Immature natural killer cell (primary cell): ENCODE results near the gene ZNF512B. TPM values are rescaled to one million over a fixed set of nuclear protein-coding genes. Genes with fewer than 3 reads are reported as not detected.
"Not testable (repeated sequence)": the region's sequence is repeated elsewhere in the genome, so short reads cannot be mapped to it uniquely, and the experiment has no call there.

Source experiments
- DNase-seq, 3 donors: peaks; one replicate each; pipeline ENCODE4 v3.0.0; 2022; ENCODE audit warnings: mixed read lengths in 1 of 3
- H3K27ac Mint-ChIP-seq, 6 donors: one replicate each; pipeline ENCODE4 v1.8.0; 2020; ENCODE audit warnings: mixed read lengths in 6 of 6, mild to moderate bottlenecking in 5 of 6, inconsistent platforms in 4 of 6, moderate library complexity in 3 of 6
- H3K27me3 Mint-ChIP-seq, 3 donors: one replicate each; pipeline ENCODE4 v1.8.0; 2020 to 2021; ENCODE audit warnings: low read depth in 3 of 3, mild to moderate bottlenecking in 3 of 3, mixed read lengths in 3 of 3, moderate library complexity in 3 of 3, inconsistent platforms in 1 of 3
- H3K36me3 Mint-ChIP-seq, 3 donors: one replicate each; pipeline ENCODE4 v1.8.0; 2020; ENCODE audit warnings: mixed read lengths in 3 of 3, inconsistent platforms in 2 of 3, mild to moderate bottlenecking in 2 of 3
- H3K4me1 Mint-ChIP-seq, 2 donors: one replicate each; pipeline ENCODE4 v1.8.0; 2020; ENCODE audit warnings: inconsistent platforms in 2 of 2, mild to moderate bottlenecking in 2 of 2, mixed read lengths in 2 of 2, moderate library complexity in 1 of 2
- H3K4me3 Mint-ChIP-seq, 5 donors: one replicate each; pipeline ENCODE4 v1.8.0; 2020; ENCODE audit warnings: mild to moderate bottlenecking in 5 of 5, mixed read lengths in 5 of 5, inconsistent platforms in 3 of 5, moderate library complexity in 3 of 5
- H3K9me3 Mint-ChIP-seq, 6 donors: one replicate each; pipeline ENCODE4 v1.8.0; 2020; ENCODE audit warnings: mild to moderate bottlenecking in 6 of 6, mixed read lengths in 6 of 6, inconsistent platforms in 4 of 6, moderate library complexity in 3 of 6
- polyA plus RNA-seq, 3 donors: library from polyadenylated mRNA; unstranded; fragments of 300-500 nt; fragmentation: Illumina TruSeq; gene quantifications; one replicate each; pipeline ENCODE4 v1.2.3, GENCODE V29; 2021

Gene ZNF512B
- polyA plus RNA-seq, 3 donors from 2014 or later: 0.36 to 0.63 TPM; not detected in 1

DNA sequence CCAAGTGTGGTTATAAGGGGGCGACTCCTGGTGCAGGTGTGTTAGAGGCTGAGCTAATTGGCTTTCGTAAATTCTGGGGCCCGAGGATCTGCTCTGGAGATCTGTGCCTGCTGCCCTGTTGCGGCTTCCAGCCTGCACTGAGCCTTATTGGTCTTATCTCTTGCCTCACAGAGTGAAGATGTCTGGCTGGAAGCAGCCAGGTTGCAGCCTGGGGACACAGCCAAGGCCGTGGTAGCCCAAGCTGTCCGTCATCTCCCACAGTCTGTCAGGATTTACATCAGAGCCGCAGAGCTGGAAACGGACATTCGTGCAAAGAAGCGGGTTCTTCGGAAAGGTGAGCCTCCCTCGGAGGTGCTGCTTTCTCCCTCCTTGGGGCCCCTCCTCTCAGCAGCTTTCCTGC lies 31.2 kb upstream of the ZNF512B start:
- H3K36me3 Mint-ChIP-seq: peaks cover 15 to 34% (median 16%) of the 10 kb centered on the region in 3 donors
- H3K4me3 Mint-ChIP-seq: no peak overlapping the region
- no peaks in the 10 kb centered on the region for H3K9me3 Mint-ChIP-seq
- H3K4me1 Mint-ChIP-seq: peaks cover 2 to 7% of the 10 kb centered on the region in 2 donors
- H3K27ac Mint-ChIP-seq: no peak overlapping the region
- peaks cover 0 to 2% (median 2%) of the 10 kb centered on the region in 3 donors for H3K27me3 Mint-ChIP-seq
- no peak for DNase-seq

DNA sequence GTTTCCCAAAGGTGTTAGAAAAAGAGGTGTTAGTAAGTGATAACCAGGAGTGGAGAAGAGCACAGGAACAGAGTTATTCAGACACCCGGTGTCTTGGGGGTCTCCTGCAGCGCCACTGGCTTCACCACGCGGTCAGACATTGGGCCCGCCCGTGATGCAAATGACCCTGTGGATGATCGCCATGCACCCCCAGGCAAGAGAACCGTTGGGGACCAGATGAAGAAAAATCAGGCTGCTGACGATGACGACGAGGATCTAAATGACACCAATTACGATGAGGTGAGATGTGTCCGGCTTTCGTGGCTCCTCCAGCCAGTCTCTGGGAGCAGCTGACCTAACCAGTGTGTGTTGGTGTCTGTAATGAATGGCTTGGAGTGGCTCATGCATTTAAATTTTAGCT lies 13.2 kb upstream of the ZNF512B start:
- Mint-ChIP-seq H3K36me3 (peaks cover 13 to 31% (median 14%) of the 10 kb centered on the region in 3 donors), H3K27me3 (peaks cover 0 to 15% (median 4%) of the 10 kb centered on the region in 3 donors), H3K9me3 (no peaks in the 10 kb centered on the region), H3K4me1 (peaks cover 44 to 53% of the 10 kb centered on the region in 2 donors), H3K27ac (peak overlapping the region in 4 of 6 donors; percentile 27 to 83 (median 60)), H3K4me3 (peak overlapping the region; percentile 27 to 72 (median 53))
- no peak for DNase-seq

DNA sequence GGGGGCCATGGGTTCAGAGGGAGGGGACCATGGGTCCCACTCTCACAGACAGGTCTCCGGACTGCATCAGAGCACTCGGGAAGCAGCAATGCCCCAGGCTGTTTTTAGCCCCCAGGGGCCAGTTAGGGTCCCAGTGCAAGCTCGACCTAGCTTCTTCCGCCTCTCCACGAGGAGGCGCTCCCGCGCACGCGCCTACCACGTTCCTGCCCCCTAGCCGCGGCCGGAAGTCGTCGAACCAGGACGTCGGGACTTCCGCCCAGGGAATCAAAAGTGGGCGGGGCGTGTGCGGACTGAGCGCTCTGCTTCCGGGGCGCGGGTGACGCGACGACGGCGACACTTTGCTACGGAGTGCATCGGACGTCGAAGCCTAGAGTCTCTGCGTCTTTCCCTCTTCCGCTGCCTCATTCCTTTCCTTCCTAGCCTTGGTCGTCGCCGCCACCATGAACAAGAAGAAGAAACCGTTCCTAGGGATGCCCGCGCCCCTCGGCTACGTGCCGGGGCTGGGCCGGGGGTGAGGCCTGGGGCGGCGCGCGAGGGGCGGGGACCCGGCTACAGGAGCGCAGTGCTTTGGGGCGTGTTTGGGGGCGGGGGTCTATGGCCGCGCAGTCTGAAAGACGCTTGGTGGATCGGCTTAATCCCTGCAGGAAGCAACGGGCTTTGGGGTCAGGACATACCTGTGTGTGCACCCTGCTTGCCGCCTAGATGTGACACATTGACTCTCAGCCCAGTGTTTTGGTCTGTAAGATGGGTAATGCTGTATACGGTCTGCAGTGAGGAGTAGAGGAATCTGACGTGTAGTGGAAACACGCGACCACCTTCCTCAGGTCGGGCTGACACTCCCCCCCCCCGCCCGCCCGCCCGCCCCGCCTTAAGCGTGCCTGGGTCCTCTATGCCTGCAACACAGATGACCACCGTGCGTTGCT lies 11.3 kb upstream of the ZNF512B start, which contains the start of gene PRPF6:
Gene PRPF6 (plus strand): TSS at position 327 of the 923 bp plus-strand sequence. CDS start 114 bp downstream, at position 441.
- DNase-seq: peak; percentile 93 to 96 (median 96)
- Mint-ChIP-seq H3K27me3 (peaks cover 0 to 15% (median 4%) of the 10 kb centered on the region in 3 donors), H3K9me3 (no peaks in the 10 kb centered on the region), H3K4me3 (peak within 1 kb of the TSS; percentile 90 to 96 (median 93)), H3K27ac (peak within 1 kb of the TSS; percentile 88 to 96 (median 94)), H3K36me3 (peaks cover 11 to 30% (median 13%) of the 10 kb centered on the region in 3 donors), H3K4me1 (peaks cover 59 to 72% of the 10 kb centered on the region in 2 donors)

DNA sequence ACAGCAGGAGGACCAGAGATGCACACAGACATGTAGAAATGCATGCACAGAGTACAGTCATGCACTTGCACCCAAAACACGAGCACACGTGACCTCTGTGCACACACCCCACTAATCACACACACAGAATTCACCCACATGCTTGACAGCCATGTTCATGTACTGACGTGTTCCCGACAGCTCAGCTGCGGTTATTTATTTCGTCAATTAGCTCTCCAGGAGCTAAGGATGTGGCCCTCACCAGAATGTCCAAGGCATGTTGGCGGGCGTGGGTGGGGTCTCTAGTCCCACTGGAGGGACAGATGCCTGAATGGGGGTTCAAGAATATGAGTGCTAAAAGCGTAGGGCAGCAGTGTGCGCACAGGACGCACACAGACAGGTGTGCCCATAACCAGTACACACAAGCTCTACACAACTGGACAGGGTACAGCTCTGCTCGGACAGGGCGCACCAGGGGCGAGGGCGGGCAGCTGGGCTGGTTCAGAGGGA lies 10.6 kb upstream of the ZNF512B start:
- DNase-seq: peak in 2 of 3 donors; percentile 17 to 36

DNA sequence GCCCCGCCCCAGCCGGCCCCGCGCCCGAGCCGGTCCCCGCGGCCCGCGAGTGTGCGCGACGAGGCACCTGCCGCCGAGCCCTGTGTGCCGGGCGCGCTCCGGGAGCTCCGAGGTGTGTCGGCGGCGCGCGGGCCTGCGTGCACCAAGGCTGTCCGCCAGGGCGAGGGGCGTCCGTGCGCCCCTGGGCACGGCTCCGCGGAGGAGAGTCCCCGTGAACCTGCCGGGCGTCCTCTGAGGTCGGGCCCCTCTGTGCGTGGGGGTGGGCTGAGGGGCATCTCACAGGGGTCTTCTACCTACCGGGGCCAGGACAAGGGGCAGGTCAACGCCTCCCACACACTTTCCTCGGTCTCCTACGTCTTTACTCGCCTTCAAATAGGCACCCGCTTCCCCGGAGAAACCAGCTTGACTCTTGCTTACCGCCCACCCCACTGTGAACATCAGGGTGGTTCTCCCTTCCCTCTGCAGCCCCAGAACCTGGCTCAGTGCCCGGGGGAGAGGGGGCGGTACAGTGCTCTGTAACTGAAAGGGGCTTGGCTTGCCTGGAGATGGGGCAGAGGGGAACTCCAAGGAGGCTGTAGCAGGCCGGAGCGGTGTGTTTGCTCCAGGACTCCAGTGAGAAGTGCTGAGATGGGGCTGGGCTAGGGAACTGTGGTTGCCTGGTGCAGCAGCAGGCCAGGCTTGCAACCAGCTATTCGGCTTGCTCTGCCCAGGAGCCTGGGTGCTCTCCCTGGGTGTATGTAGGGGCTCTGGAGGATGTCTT lies 10.0 kb upstream of the ZNF512B start, which contains the start of gene SAMD10:
Gene SAMD10 (minus strand): TSS at position 86 of the 760 bp plus-strand sequence. CDS start 175 bp downstream, outside the sequence.
- no peaks in the 10 kb centered on the region for H3K9me3 Mint-ChIP-seq
- peak; percentile 45 to 53 (median 48) for DNase-seq
- H3K27ac Mint-ChIP-seq: peak within 1 kb of the TSS; percentile 92 to 96 (median 94)
- peak within 1 kb of the TSS; percentile 90 to 96 (median 93) for H3K4me3 Mint-ChIP-seq
- H3K4me1 Mint-ChIP-seq: peaks cover 64 to 72% of the 10 kb centered on the region in 2 donors
- peaks cover 0 to 15% (median 4%) of the 10 kb centered on the region in 3 donors for H3K27me3 Mint-ChIP-seq
- H3K36me3 Mint-ChIP-seq: peaks cover 3 to 24% (median 11%) of the 10 kb centered on the region in 3 donors

More for the DNA sequence above, 10.6 kb upstream of the ZNF512B start:
- peak overlapping the region; percentile 88 to 96 (median 94) for H3K27ac Mint-ChIP-seq
- H3K36me3 Mint-ChIP-seq: peaks cover 6 to 25% (median 13%) of the 10 kb centered on the region in 3 donors
- H3K4me1 Mint-ChIP-seq: peaks cover 61 to 73% of the 10 kb centered on the region in 2 donors
- no peaks in the 10 kb centered on the region for H3K9me3 Mint-ChIP-seq
- H3K4me3 Mint-ChIP-seq: peak overlapping the region; percentile 90 to 96 (median 93)
- peaks cover 0 to 15% (median 4%) of the 10 kb centered on the region in 3 donors for H3K27me3 Mint-ChIP-seq

DNA sequence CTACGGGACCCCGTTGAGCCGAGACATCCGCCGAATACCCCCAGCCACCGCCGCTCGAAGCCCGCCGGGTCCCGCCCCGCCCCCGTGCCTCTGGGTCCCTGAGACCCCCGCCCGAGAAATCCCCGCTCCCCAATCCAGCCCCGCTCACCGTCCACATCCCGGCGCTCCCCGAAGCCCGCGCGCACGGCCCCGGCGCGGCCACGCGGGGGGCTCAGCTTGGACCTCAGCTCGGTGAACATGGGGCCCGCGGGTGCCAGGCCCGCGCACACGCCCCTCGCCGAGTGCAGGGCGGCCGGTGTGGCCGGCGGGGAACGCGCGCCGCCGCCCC lies 9.5 kb upstream of the ZNF512B start:
- Mint-ChIP-seq H3K36me3 (peaks cover 0 to 22% (median 8%) of the 10 kb centered on the region in 3 donors), H3K27ac (peak overlapping the region in 4 of 6 donors; percentile 23 to 93 (median 87)), H3K4me3 (peak overlapping the region; percentile 82 to 85 (median 84)), H3K9me3 (no peaks in the 10 kb centered on the region), H3K27me3 (peaks cover 0 to 15% (median 4%) of the 10 kb centered on the region in 3 donors), H3K4me1 (peaks cover 60 to 67% of the 10 kb centered on the region in 2 donors)
- DNase-seq: no peak

DNA sequence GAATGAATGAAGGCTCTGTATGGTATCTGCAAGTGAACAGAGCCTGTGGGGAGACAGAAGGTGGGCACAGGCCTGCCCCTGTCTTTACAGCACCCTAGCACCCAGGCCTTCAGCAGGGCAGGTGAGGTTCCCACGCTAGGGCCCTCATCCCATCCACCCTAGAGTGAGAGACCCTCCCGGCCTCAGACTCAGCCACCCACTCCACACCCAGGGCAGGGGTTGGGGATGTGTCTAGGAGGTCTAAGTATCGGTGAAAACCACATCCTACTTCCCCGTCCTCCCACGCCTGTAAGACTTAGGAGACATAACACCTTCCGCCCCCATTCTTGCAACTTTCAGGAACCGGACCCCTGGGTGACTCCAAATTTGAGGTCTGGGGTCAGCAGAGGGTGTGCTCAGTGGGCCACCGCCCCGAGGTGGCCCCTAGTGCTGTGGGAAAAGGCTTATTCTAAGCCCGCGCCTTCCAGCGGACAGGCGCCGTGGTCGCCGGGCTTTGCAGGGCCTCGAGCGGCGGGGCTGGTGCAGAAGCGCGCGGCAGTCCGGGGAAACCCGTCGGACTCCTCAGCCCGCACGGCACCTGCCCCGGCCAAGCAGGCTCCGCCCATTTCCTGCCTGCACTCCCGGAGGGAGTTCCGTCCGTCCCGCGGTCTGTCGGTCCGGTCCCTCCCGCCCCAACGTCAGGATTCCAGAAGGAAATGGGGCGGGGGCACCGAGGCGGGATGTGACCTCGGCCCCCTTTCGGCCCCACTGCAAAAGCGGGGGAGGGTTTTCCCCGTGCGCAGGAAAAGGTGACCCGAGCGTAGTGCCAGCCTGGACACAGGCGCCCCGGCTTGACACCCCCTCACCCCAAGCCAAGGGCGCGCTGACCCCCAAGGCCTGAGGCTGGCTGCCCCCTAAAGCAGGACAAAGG lies 8.8 kb upstream of the ZNF512B start:
- Mint-ChIP-seq H3K27ac (peak overlapping the region; percentile 85 to 93 (median 90)), H3K4me3 (peak overlapping the region; percentile 82 to 85 (median 84)), H3K36me3 (peaks cover 4 to 22% (median 8%) of the 10 kb centered on the region in 3 donors), H3K9me3 (no peaks in the 10 kb centered on the region), H3K27me3 (peaks cover 2 to 15% (median 4%) of the 10 kb centered on the region in 3 donors), H3K4me1 (peaks cover 63 to 74% of the 10 kb centered on the region in 2 donors)
- DNase-seq: peak; percentile 52 to 66 (median 63)

DNA sequence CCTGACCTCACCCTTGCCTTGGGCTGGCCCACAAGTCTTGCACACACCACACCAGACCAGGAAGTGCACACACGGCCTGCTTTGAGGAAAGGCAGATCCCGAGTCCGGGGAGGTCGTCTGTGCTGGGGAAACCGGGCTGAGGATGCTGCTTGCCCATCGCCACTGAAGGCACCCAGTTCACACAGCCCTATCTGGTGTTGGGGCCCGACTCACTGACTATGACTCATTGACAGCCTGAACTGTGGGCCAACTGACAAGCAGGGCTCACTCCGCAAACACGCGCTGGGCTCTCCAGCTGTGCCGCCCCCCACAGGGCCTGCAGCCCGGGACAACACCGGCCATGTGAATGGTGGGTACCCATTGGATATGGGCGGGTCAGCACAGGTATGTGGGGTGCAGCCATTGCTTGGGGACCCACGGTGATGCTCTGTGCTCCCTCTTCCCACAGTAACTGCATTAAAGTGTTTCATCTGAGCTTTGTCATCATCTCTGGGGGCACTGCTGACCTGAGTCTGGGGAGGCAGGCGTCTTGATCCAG lies 8.1 kb upstream of the ZNF512B start:
- Mint-ChIP-seq H3K27me3 (peaks cover 2 to 16% (median 4%) of the 10 kb centered on the region in 3 donors), H3K27ac (peak overlapping the region; percentile 85 to 93 (median 90)), H3K36me3 (peaks cover 4 to 16% (median 7%) of the 10 kb centered on the region in 3 donors), H3K9me3 (no peaks in the 10 kb centered on the region), H3K4me1 (peaks cover 66 to 75% of the 10 kb centered on the region in 2 donors), H3K4me3 (peak overlapping the region; percentile 82 to 85 (median 84))
- DNase-seq: peak; percentile 56 to 63 (median 60)

DNA sequence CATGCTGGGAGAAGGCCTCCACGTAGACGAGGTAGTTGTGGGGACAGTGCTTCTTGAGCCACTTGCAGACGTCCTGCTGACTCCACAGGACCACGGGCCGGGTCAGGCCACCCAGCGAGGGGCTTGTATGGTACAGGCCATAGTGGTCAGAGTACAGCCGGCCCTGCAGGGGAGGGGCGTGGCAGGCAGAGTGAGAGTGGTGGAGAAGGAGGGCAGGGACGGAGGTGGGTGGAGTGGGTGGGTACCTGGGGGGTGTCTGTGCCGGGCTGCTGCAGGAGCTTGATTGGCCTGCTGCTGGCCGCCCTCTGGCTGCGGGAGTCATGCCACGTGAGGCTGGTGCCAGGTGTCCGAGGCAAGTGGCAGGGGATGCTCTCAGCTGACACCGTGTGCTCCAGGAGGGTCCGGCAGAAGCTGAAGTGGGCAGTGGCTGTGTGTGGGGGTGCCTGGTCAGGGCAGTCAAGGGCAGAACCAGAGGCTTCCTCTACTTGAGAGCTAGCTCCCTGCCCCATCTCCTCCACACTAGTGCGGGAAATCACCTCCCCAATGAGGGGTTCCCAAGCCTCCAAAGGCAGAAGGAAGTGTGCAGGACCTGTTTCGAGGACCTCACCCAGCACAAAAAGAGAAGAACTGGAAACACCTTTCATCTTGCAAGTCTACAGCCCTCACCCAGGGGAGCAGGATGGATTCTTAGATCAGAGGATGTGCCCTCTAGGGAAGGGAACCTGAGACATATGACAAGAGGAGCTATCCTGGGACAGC lies 7.4 kb upstream of the ZNF512B start:
- Mint-ChIP-seq H3K36me3 (peaks cover 0 to 11% (median 7%) of the 10 kb centered on the region in 3 donors), H3K4me1 (peaks cover 59 to 70% of the 10 kb centered on the region in 2 donors), H3K4me3 (peak overlapping the region; percentile 70 to 85 (median 82)), H3K27ac (peak overlapping the region; percentile 85 to 93 (median 90)), H3K9me3 (no peaks in the 10 kb centered on the region), H3K27me3 (peaks cover 2 to 17% (median 4%) of the 10 kb centered on the region in 3 donors)
- no peak for DNase-seq

DNA sequence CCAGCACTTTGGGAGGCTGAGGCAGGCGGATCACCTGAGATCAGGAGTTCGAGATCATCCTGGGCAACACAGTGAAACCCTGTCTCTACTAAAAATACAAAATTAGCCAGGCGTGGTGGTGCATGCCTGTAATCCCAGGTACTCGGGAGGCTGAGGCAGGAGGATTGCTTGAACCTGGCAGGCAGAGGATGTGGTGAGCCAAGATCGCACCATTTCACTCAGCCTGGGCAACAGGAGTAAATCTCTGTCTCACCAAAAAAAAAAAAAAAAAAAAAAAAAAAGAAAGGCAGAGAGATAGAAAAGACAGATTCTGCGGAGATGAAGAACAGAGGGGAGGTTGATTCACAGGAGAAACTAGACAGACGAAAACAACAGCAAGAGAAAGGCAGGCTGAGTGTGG lies 6.8 kb upstream of the ZNF512B start:
- Mint-ChIP-seq H3K4me3 (peak overlapping the region in 1 of 5 donors; percentile 53), H3K27ac (peak overlapping the region in 5 of 6 donors; percentile 29 to 83 (median 71)), H3K27me3 (peaks cover 2 to 15% (median 4%) of the 10 kb centered on the region in 3 donors), H3K4me1 (peaks cover 55 to 63% of the 10 kb centered on the region in 2 donors)
- not testable (repeated sequence) for H3K36me3 Mint-ChIP-seq, H3K9me3 Mint-ChIP-seq, DNase-seq

DNA sequence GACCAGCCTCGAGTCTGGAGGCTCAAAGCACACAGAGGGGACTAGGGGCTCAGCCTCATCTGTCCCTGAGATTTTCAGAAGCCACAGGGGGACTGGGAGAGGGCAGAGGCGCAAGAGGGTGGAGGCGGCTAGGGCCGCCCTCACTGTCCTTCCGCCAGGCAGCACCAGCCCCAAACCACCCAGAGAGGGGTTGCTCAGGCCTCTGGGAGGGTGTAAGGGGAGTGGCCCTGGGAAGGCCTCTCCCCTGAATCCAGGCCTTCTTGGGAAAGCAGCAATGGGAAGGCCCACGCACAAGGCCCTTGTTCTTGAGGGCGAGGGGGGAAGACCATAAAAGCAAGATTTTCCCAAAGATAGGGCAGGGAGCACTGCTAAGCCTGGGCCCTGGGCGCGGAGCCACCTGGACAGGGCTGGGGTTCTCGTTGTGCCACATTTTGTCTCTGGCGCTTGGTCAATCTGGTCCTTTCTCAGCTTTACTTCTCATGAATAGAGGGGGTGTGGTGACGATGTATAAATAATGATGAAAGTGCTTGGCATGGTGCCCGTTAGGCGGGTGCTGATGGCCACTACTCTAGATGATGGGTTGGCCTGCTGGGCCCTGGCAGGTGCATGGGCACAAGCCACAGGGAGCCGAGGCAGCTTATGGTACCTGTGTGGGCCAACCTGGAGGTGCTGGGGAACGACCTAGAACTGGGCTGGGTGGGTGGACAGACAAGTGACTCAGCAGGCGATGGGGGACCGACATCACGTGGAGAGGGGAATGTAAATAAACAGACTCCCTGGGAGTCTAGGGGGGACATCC lies 4.9 kb upstream of the ZNF512B start:
- peaks cover 0 to 8% (median 7%) of the 10 kb centered on the region in 3 donors for H3K36me3 Mint-ChIP-seq
- H3K4me3 Mint-ChIP-seq: no peak overlapping the region
- DNase-seq: no peak
- no peaks in the 10 kb centered on the region for H3K9me3 Mint-ChIP-seq
- H3K27ac Mint-ChIP-seq: peak overlapping the region in 1 of 6 donors; percentile 21
- H3K27me3 Mint-ChIP-seq: peaks cover 0 to 11% (median 2%) of the 10 kb centered on the region in 3 donors
- H3K4me1 Mint-ChIP-seq: peaks cover 40 to 44% of the 10 kb centered on the region in 2 donors
